AG09319 (cell line): Measurements from ENCODE around the gene MGRN1.

Experiments used
- DNase-seq: peaks from one replicate; pipeline ENCODE4 v3.0.0-alpha.2; 2010; ENCODE audit warnings: low read depth; ENCODE audit errors: extremely low read depth
- CTCF ChIP-seq: IDR thresholded peaks from 2 replicates; pipeline ENCODE4 v1.5.1; 2011; ENCODE audit warnings: low read depth, mild to moderate bottlenecking, inconsistent platforms, low read length, moderate library complexity

Gene MGRN1

GRCh38 chr16:4615384-4616046 lies 9.1 kb upstream of the MGRN1 start:
- TF ChIP-seq CTCF = no peak
- DNase-seq = no peak

- peak; percentile 35 for TF ChIP-seq CTCF
- DNase-seq = peak; percentile 99
Observed at GRCh38 chr16:4616047-4616811, 8.4 kb upstream of the MGRN1 start.

- no peak for DNase-seq
Observed at GRCh38 chr16:4617880-4618279, 6.7 kb upstream of the MGRN1 start.

GRCh38 chr16:4618645-4619418 lies 5.8 kb upstream of the MGRN1 start:
- no peak for DNase-seq
- TF ChIP-seq CTCF = no peak

More at GRCh38 chr16:4617880-4618279, 6.7 kb upstream of the MGRN1 start:
- TF ChIP-seq CTCF = no peak

- no peak for TF ChIP-seq CTCF
- DNase-seq = no peak
Observed at GRCh38 chr16:4623593-4623992, 1.0 kb upstream of the MGRN1 start.

GRCh38 chr16:4624827-4625559 lies 367 bp downstream of the MGRN1 start:
- no peak for DNase-seq
- no peak for TF ChIP-seq CTCF
